Hepatocyte (in vitro differentiated cells): ENCODE data around the gene TPRA1. TPM values are rescaled to one million over a fixed set of nuclear protein-coding genes. Genes with fewer than 3 reads are reported as not detected.
A peak's percentile ranks its signal among the peaks of the same experiment; 100 is the strongest.

Experiments
- DNase-seq: peaks from one replicate; pipeline ENCODE4 v3.0.0-alpha.2; 2016; ENCODE audit warnings: low spot score
- H2AFZ ChIP-seq: fragments of 200-600 bp; sonication (generic); 2 replicates; pipeline ENCODE4 v1.6.0; 2016; ENCODE audit warnings: antibody characterized with exemption, mild to moderate bottlenecking
- H3K27ac ChIP-seq: fragments of 200-600 bp; sonication (generic); 2 replicates; pipeline ENCODE4 v1.5.1; 2016; ENCODE audit warnings: mild to moderate bottlenecking
- H3K27me3 ChIP-seq: fragments of 200-600 bp; sonication (generic); 2 replicates; pipeline ENCODE4 v1.6.1; 2016
- H3K36me3 ChIP-seq: fragments of 200-600 bp; sonication (generic); replicated peaks from 2 replicates; pipeline ENCODE4 v1.5.1; 2016; ENCODE audit warnings: low read depth; ENCODE audit not compliant: insufficient read depth
- H3K4me1 ChIP-seq: fragments of 200-600 bp; sonication (generic); 2 replicates; pipeline ENCODE4 v1.5.1; 2016; ENCODE audit warnings: mild to moderate bottlenecking, moderate library complexity; ENCODE audit not compliant: insufficient read depth
- H3K4me2 ChIP-seq: fragments of 200-600 bp; sonication (generic); 2 replicates; pipeline ENCODE4 v1.6.0; 2016
- H3K4me3 ChIP-seq: fragments of 200-600 bp; sonication (generic); 2 replicates; pipeline ENCODE4 v1.5.1; 2016; ENCODE audit warnings: mild to moderate bottlenecking
- H3K79me2 ChIP-seq: fragments of 200-600 bp; sonication (generic); 2 replicates; pipeline ENCODE4 v1.6.0; 2017; ENCODE audit warnings: mild to moderate bottlenecking
- H3K9me2 ChIP-seq: fragments of 200-600 bp; sonication (generic); replicated peaks from 2 replicates; pipeline ENCODE4 v1.6.0; 2017; ENCODE audit warnings: mild to moderate bottlenecking; ENCODE audit not compliant: insufficient read depth
- H3K9me3 ChIP-seq: fragments of 200-600 bp; sonication (generic); 2 replicates; pipeline ENCODE4 v1.5.1; 2016; ENCODE audit warnings: low read depth, mild to moderate bottlenecking
- H4K20me1 ChIP-seq: fragments of 200-600 bp; sonication (generic); 2 replicates; pipeline ENCODE4 v1.6.0; 2016; ENCODE audit warnings: mild to moderate bottlenecking; ENCODE audit not compliant: insufficient read depth, poor library complexity, severe bottlenecking
- EZH2 ChIP-seq: fragments of 200-600 bp; sonication (generic); IDR thresholded peaks from 2 replicates; pipeline ENCODE4 v1.6.1; 2016; ENCODE audit warnings: antibody characterized with exemption, mild to moderate bottlenecking, borderline replicate concordance
- EZH2phosphoT487 ChIP-seq: fragments of 200-600 bp; sonication (generic); IDR thresholded peaks from one replicate; pipeline ENCODE4 v1.6.1; 2018; ENCODE audit warnings: antibody characterized with exemption, mild to moderate bottlenecking, low read depth, moderate library complexity; ENCODE audit not compliant: unreplicated experiment, severe bottlenecking
- WGBS: methylation state at CpG from one replicate; pipeline ENCODE4 v1.1.6; 2016; ENCODE audit warnings: low lambda C conversion rate; ENCODE audit errors: missing lambda C conversion rate; 5-methylcytosine and 5-hydroxymethylcytosine counted together
- polyA plus RNA-seq: library from polyadenylated mRNA; unstranded; fragments of >200 nt; fragmentation: Nextera tagmentation; extraction: Ambion mirVana; gene quantifications from 2 replicates; pipeline ENCODE4 v1.2.1, GENCODE V29; 2016
- total RNA-seq: library from RNA; depleted of rRNA; stranded (reverse); fragments of >200 nt; gene quantifications from 2 replicates; pipeline ENCODE4 v1.2.3, GENCODE V29; 2014
- TF ChIP-seq, protein P1 (sequence below): fragments of 200-600 bp; sonication (generic); IDR thresholded peaks from 2 replicates; pipeline ENCODE4 v1.5.1; 2016; ENCODE audit warnings: antibody characterized with exemption, mild to moderate bottlenecking; ENCODE audit not compliant: poor library complexity

The TPRA1 gene
- total and polyA plus RNA-seq, 2 experiments from 2014 or later, result 41.0 to 57.2 TPM

DNA sequence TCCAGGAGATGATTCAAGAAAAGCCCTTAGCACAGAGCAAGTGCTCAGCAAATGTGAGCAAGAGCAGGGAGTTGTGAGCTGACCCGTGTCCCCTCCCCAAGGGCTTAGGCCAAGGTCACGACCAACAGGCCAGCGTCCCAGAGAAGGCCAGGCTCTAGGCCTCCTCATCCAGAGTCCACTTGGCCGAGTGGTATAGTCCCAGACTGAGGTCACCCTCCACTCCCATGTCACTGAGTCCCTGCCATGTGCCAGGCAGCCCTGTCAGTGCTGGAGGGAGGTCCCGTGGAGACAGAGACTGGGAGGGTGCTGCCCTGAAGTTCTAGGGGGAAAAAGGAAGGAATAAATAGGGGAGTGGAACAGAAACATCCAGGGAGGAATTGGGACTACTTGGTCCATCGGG is 44.0 kb downstream of the TPRA1 start:
- Histone ChIP-seq H3K4me1 (peaks cover 12% of the 10 kb centered on the region), H3K9me2 (no peaks in the 10 kb centered on the region), H3K27me3 (no peaks in the 10 kb centered on the region), H3K9me3 (no peaks in the 10 kb centered on the region), H3K36me3 (no peaks in the 10 kb centered on the region), H2AFZ (no peak overlapping the region), H4K20me1 (no peaks in the 10 kb centered on the region), H3K4me2 (peak overlapping the region; percentile 92), H3K79me2 (no peaks in the 10 kb centered on the region), H3K4me3 (no peak overlapping the region), H3K27ac (no peak overlapping the region)
- 75% methylated on average over 6 of the region's 6 CpGs for WGBS
- DNase-seq, result no peak
- TF ChIP-seq EZH2, result no peak
- TF ChIP-seq, protein P1, sequence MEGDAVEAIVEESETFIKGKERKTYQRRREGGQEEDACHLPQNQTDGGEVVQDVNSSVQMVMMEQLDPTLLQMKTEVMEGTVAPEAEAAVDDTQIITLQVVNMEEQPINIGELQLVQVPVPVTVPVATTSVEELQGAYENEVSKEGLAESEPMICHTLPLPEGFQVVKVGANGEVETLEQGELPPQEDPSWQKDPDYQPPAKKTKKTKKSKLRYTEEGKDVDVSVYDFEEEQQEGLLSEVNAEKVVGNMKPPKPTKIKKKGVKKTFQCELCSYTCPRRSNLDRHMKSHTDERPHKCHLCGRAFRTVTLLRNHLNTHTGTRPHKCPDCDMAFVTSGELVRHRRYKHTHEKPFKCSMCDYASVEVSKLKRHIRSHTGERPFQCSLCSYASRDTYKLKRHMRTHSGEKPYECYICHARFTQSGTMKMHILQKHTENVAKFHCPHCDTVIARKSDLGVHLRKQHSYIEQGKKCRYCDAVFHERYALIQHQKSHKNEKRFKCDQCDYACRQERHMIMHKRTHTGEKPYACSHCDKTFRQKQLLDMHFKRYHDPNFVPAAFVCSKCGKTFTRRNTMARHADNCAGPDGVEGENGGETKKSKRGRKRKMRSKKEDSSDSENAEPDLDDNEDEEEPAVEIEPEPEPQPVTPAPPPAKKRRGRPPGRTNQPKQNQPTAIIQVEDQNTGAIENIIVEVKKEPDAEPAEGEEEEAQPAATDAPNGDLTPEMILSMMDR, result no peak
- TF ChIP-seq EZH2phosphoT487, result no peak

- H3K9me2 ChIP-seq, result no peaks in the 10 kb centered on the region
- WGBS, result 92% methylated on average over 14 of the region's 14 CpGs
- DNase-seq, result no peak
- H4K20me1 ChIP-seq, result no peaks in the 10 kb centered on the region
- no peaks in the 10 kb centered on the region for H3K36me3 ChIP-seq
- no peak overlapping the region for H3K4me3 ChIP-seq
- peaks cover 12% of the 10 kb centered on the region for H3K4me1 ChIP-seq
- no peak overlapping the region for H2AFZ ChIP-seq
- no peaks in the 10 kb centered on the region for H3K79me2 ChIP-seq
- no peak overlapping the region for H3K4me2 ChIP-seq
- TF ChIP-seq, protein P1, result no peak
- TF ChIP-seq EZH2 (no peak), EZH2phosphoT487 (no peak)
- no peaks in the 10 kb centered on the region for H3K9me3 ChIP-seq
- H3K27ac ChIP-seq, result no peak overlapping the region
- no peaks in the 10 kb centered on the region for H3K27me3 ChIP-seq
These were observed 44.6 kb downstream of the TPRA1 start for GRCh38 chr3:127545711-127546457.

DNA sequence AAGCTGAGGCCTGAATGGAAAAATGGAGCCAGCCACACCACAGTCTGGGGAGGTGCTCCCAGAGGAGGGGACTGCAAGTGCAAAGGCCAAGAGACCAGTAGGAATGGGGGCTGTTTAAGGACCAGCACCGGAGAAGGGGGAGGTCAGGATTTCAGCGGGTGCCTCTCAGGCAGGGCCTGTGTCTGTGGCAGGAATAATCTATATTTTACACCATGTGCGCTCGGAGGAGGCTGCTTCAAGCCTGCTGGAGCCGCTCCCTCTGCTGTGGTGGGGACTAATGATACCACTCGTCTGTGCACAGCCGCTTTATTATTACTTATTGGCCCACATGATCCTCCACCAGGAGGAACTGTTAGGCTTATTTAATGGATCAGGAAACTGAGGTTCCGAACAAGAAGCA is 45.3 kb downstream of the TPRA1 start:
- H2AFZ ChIP-seq, result no peak overlapping the region

More for the DNA sequence above, 45.3 kb downstream of the TPRA1 start:
- H3K27ac ChIP-seq, result no peak overlapping the region
- H4K20me1 ChIP-seq, result no peaks in the 10 kb centered on the region
- no peaks in the 10 kb centered on the region for H3K79me2 ChIP-seq
- H3K4me3 ChIP-seq, result no peak overlapping the region
- peaks cover 12% of the 10 kb centered on the region for H3K4me1 ChIP-seq
- H3K9me3 ChIP-seq, result no peaks in the 10 kb centered on the region
- TF ChIP-seq EZH2phosphoT487 (no peak), EZH2 (no peak)
- TF ChIP-seq, protein P1, result no peak
- H3K4me2 ChIP-seq, result no peak overlapping the region
- H3K27me3 ChIP-seq, result no peaks in the 10 kb centered on the region
- WGBS, result 92% methylated on average over 8 of the region's 8 CpGs
- no peaks in the 10 kb centered on the region for H3K36me3 ChIP-seq
- H3K9me2 ChIP-seq, result no peaks in the 10 kb centered on the region
- no peak for DNase-seq
